Measurements from ENCODE around the gene AAR2.

The AAR2 gene

GRCh38 chr20:36266189-36266588 is 29.9 kb downstream of the AAR2 start:
- TF ChIP-seq ZFX (IDR thresholded peaks at IDR 0.05; ENCODE audit: borderline replicate concordance) (no peak), CTCF (IDR thresholded peaks at IDR 0.05) (no peak)
- H3K27ac ChIP-seq, result no peak overlapping the region

GRCh38 chr20:36267605-36268381 is 31.5 kb downstream of the AAR2 start:
- TF ChIP-seq ZFX (IDR thresholded peaks at IDR 0.05; ENCODE audit: borderline replicate concordance) (no peak), CTCF (IDR thresholded peaks at IDR 0.05) (no peak)
- no peak overlapping the region for H3K27ac ChIP-seq

- H3K27ac ChIP-seq, result no peak overlapping the region
- no peak for TF ChIP-seq ZFX (IDR thresholded peaks at IDR 0.05; ENCODE audit: borderline replicate concordance)
- no peak for TF ChIP-seq CTCF (IDR thresholded peaks at IDR 0.05)
Observed at GRCh38 chr20:36268440-36269342, 32.4 kb downstream of the AAR2 start.

GRCh38 chr20:36269507-36269906 is 33.2 kb downstream of the AAR2 start:
- H3K27ac ChIP-seq, result no peak overlapping the region
- TF ChIP-seq ZFX (IDR thresholded peaks at IDR 0.05; ENCODE audit: borderline replicate concordance) (no peak), CTCF (IDR thresholded peaks at IDR 0.05) (no peak)

- H3K27ac ChIP-seq, result no peak overlapping the region
- TF ChIP-seq CTCF (IDR thresholded peaks at IDR 0.05) (no peak), ZFX (IDR thresholded peaks at IDR 0.05; ENCODE audit: borderline replicate concordance) (no peak)
Observed at GRCh38 chr20:36270744-36271638, 34.7 kb downstream of the AAR2 start.

- TF ChIP-seq CTCF (IDR thresholded peaks at IDR 0.05) (no peak), ZFX (IDR thresholded peaks at IDR 0.05; ENCODE audit: borderline replicate concordance) (no peak)
- no peak overlapping the region for H3K27ac ChIP-seq
Observed at GRCh38 chr20:36271639-36272546, 35.6 kb downstream of the AAR2 start.
